ENCODE measurements around the gene ATP11C. TPM values are rescaled to one million over a fixed set of nuclear protein-coding genes. Genes with fewer than 3 reads are reported as not detected.
"Not testable (repeated sequence)": the region's sequence is repeated elsewhere in the genome, so short reads cannot be mapped to it uniquely, and the experiment has no call there.

Gene ATP11C
- total RNA-seq, 1 donor from 2014 or later: 30.6 TPM

DNA sequence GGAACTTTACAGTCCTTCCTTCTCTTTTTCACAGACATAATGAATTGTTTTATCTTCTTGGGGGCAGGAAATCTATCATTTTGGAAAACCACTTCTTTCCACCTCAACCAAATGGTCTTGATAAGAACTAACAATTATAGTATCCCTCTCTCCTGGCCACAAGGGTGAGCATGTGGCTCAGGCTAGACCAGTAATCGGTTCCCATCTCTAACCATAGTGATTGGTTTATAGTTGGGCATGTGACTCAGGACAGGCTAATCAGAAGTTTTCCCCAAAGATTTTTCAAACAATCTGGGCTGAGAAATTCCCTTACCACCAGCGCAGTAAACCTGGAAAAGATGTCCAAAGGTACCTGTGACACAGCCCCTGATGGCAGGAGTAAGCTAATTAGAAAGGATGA, 36.4 kb upstream of the ATP11C start:
- TF ChIP-seq, protein P1, sequence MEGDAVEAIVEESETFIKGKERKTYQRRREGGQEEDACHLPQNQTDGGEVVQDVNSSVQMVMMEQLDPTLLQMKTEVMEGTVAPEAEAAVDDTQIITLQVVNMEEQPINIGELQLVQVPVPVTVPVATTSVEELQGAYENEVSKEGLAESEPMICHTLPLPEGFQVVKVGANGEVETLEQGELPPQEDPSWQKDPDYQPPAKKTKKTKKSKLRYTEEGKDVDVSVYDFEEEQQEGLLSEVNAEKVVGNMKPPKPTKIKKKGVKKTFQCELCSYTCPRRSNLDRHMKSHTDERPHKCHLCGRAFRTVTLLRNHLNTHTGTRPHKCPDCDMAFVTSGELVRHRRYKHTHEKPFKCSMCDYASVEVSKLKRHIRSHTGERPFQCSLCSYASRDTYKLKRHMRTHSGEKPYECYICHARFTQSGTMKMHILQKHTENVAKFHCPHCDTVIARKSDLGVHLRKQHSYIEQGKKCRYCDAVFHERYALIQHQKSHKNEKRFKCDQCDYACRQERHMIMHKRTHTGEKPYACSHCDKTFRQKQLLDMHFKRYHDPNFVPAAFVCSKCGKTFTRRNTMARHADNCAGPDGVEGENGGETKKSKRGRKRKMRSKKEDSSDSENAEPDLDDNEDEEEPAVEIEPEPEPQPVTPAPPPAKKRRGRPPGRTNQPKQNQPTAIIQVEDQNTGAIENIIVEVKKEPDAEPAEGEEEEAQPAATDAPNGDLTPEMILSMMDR (conservative IDR thresholded peaks at IDR 0.05): no peak
- no peaks in the 10 kb centered on the region for H3K9me3 Mint-ChIP-seq
- no peaks in the 10 kb centered on the region for H3K36me3 Mint-ChIP-seq (ENCODE audit: low read depth)
- H3K4me3 Mint-ChIP-seq: no peak overlapping the region
- no peak overlapping the region for H3K27ac Mint-ChIP-seq (ENCODE audit: unreplicated experiment)
- no peak for DNase-seq (ENCODE audit: low read depth, low spot score)
- H3K4me1 Mint-ChIP-seq: no peaks in the 10 kb centered on the region
- H3K27me3 Mint-ChIP-seq (ENCODE audit: low read depth): peaks cover 19% of the 10 kb centered on the region

DNA sequence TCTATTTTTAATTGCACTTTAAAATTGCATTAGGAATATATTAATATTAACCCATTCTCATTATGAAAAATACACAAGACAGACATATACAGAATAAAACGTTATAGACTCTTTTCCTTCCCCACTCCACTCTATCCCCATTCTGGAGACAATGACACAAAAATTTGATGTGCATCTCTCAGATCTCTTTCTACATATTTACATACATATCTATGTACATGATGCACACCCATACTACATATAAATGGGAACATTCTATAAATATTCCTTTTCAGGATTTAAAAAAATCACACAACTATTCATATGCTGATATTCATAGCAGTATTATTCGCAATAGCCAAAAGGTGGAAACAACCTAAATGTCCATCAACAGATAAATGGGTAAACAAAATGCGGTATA, 34.9 kb upstream of the ATP11C start:
- no peak for DNase-seq (ENCODE audit: low read depth, low spot score)
- no peak overlapping the region for H3K27ac Mint-ChIP-seq (ENCODE audit: unreplicated experiment)
- H3K36me3 Mint-ChIP-seq (ENCODE audit: low read depth): no peaks in the 10 kb centered on the region
- TF ChIP-seq, protein P1 (conservative IDR thresholded peaks at IDR 0.05): no peak
- no peak overlapping the region for H3K4me3 Mint-ChIP-seq
- H3K9me3 Mint-ChIP-seq: no peaks in the 10 kb centered on the region
- H3K4me1 Mint-ChIP-seq: no peaks in the 10 kb centered on the region
- peaks cover 19% of the 10 kb centered on the region for H3K27me3 Mint-ChIP-seq (ENCODE audit: low read depth)

DNA sequence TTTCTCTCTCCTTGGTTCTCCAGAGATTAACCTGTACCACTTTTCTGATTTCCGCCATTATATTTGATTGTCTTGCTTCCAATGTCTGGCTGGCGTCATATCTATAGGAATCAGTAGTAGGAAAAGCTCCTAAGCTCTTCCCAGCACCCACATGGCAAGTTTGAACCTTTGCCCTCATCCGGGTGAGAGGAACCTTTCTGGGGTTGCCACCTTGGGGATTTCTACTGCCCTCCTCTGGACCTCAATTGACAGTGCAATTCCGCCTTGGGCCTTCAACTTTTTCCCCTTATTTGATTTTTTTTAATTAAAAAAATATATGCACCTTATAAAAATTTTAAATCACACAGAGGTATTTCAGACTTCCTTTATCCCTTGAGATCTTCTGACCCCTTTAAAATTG, 34.4 kb upstream of the ATP11C start:
- H3K4me1 Mint-ChIP-seq: no peaks in the 10 kb centered on the region
- DNase-seq (ENCODE audit: low read depth, low spot score): no peak
- H3K36me3 Mint-ChIP-seq (ENCODE audit: low read depth): no peaks in the 10 kb centered on the region
- H3K9me3 Mint-ChIP-seq: no peaks in the 10 kb centered on the region
- H3K27ac Mint-ChIP-seq (ENCODE audit: unreplicated experiment): no peak overlapping the region
- TF ChIP-seq, protein P1 (conservative IDR thresholded peaks at IDR 0.05): peak; percentile 47
- H3K27me3 Mint-ChIP-seq (ENCODE audit: low read depth): peaks cover 19% of the 10 kb centered on the region
- H3K4me3 Mint-ChIP-seq: no peak overlapping the region

DNA sequence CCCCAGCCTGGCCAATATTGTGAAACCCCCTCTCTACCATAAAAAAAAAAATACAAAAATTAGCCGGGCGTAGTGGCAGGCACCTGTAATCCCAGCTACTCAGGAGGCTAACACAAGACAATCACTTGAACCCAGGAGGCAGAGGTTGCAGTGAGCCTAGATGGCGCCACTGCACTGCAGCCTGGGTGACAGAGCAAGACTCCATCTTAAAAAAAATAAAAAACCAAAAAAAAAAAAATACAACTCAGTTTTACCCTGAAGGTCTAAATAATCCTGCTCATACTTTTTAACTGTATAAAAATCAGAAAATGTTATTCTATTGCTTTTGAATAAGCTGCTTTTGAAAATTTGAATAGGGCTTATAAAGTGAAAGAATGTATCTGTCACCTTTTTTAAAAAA, 33.3 kb upstream of the ATP11C start:
- H3K4me1 Mint-ChIP-seq; H3K9me3 Mint-ChIP-seq; DNase-seq (ENCODE audit: low read depth, low spot score); H3K36me3 Mint-ChIP-seq (ENCODE audit: low read depth); H3K4me3 Mint-ChIP-seq; H3K27ac Mint-ChIP-seq (ENCODE audit: unreplicated experiment): not testable (repeated sequence)
- H3K27me3 Mint-ChIP-seq (ENCODE audit: low read depth): peaks cover 14% of the 10 kb centered on the region
- TF ChIP-seq, protein P1 (conservative IDR thresholded peaks at IDR 0.05): peak; percentile 52

DNA sequence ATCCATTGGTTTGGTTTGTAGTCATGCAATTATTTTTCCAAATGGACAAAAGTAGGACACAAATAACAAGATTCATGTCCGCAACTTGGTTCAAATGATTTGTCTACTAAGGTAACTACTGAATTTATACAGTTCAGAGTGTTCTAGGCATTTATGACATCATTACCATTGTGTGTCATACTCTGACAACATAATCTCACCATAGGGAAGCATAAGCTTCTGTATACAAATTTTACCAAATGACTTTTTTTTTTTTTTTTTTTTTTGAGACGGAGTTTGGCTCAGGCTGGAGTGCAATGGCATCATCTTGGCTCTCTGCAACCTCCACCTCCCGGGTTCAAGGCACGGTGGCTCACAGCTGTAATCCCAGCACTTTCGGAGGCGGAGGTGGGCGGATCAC, 32.6 kb upstream of the ATP11C start, which contains the start of gene CXorf66:
CXorf66 (minus strand) TSS at position 101 of the 400 bp plus-strand sequence; CDS start at position 76, 25 bp downstream.
- H3K9me3 Mint-ChIP-seq: peaks cover 6% of the 10 kb centered on the region
- no peak for DNase-seq (ENCODE audit: low read depth, low spot score)
- TF ChIP-seq, protein P1 (conservative IDR thresholded peaks at IDR 0.05): no peak
- no peaks in the 10 kb centered on the region for H3K36me3 Mint-ChIP-seq (ENCODE audit: low read depth)
- H3K27me3 Mint-ChIP-seq (ENCODE audit: low read depth): peaks cover 8% of the 10 kb centered on the region
- H3K27ac Mint-ChIP-seq (ENCODE audit: unreplicated experiment): no peak within 1 kb of the TSS
- no peak within 1 kb of the TSS for H3K4me3 Mint-ChIP-seq
- H3K4me1 Mint-ChIP-seq: no peaks in the 10 kb centered on the region

- peaks cover 11% of the 10 kb centered on the region for H3K9me3 Mint-ChIP-seq
- DNase-seq (ENCODE audit: low read depth, low spot score); H3K36me3 Mint-ChIP-seq (ENCODE audit: low read depth); H3K27ac Mint-ChIP-seq (ENCODE audit: unreplicated experiment); H3K27me3 Mint-ChIP-seq (ENCODE audit: low read depth); H3K4me3 Mint-ChIP-seq; H3K4me1 Mint-ChIP-seq: not testable (repeated sequence)
Observed at GRCh38 chrX:139961091-139961490, 28.2 kb upstream of the ATP11C start.
